Heart left ventricle (tissue), 16 donors: ENCODE measurements around the gene HSD3B2. TPM values are rescaled to one million over a fixed set of nuclear protein-coding genes. Genes with fewer than 3 reads are reported as not detected.

Experiments
- ATAC-seq, 4 donors: fragments of 200-7000 bp; cut with Tn5 transposase; one replicate each; pipeline ENCODE4 v1.9.1; 2020 to 2022; ENCODE audit warnings: moderate library complexity in 4 of 4, mild to moderate bottlenecking in 3 of 4, moderate number of reproducible peaks in 1 of 4
- DNase-seq, 5 donors: peaks; one replicate each; pipeline ENCODE4 v3.0.0-alpha.2; 2020
- H3K27ac ChIP-seq, 12 donors: fragments of 200-600 bp; sonication (generic) in 4 of 12; one replicate each; pipeline versions ENCODE4 v1.5.0 to v1.8.0; 2016 to 2022; ENCODE audit warnings: mild to moderate bottlenecking in 2 of 12
- H3K27me3 ChIP-seq, 9 donors: fragments of 200-600 bp; sonication (generic) in 2 of 9; one replicate each; pipeline versions ENCODE4 v1.5.1 to v1.8.0; 2016 to 2022; ENCODE audit warnings: mild to moderate bottlenecking in 3 of 9
- H3K36me3 ChIP-seq, 9 donors: fragments of 200-600 bp; sonication (generic) in 2 of 9; one replicate each; pipeline versions ENCODE4 v1.5.0 to v1.8.0; 2018 to 2022; ENCODE audit warnings: mild to moderate bottlenecking in 2 of 9
- H3K4me1 ChIP-seq, 12 donors: fragments of 200-600 bp; sonication (generic) in 4 of 12; one replicate each; pipeline versions ENCODE4 v1.5.0 to v1.8.0; 2016 to 2022; ENCODE audit warnings: mild to moderate bottlenecking in 3 of 12
- H3K4me3 ChIP-seq, 12 donors: fragments of 200-600 bp; sonication (generic) in 4 of 12; one replicate each; pipeline versions ENCODE4 v1.5.0 to v1.8.0; 2017 to 2022; ENCODE audit warnings: mild to moderate bottlenecking in 9 of 12, moderate library complexity in 4 of 12
- H3K9me3 ChIP-seq, 12 donors: fragments of 200-600 bp; sonication (generic) in 4 of 12; one replicate each; pipeline versions ENCODE4 v1.5.0 to v1.8.0; 2016 to 2022; ENCODE audit warnings: mild to moderate bottlenecking in 1 of 12
- CTCF ChIP-seq, 12 donors: fragments of 200-600 bp; sonication (generic) in 4 of 12; IDR thresholded peaks; one replicate each; pipeline versions ENCODE4 v1.5.0 to v1.8.0; 2018 to 2022; ENCODE audit warnings: antibody characterized with exemption in 12 of 12, mild to moderate bottlenecking in 5 of 12
- POLR2A ChIP-seq, 2 donors: fragments of 450-650 bp; IDR thresholded peaks; one replicate each; pipeline ENCODE4 v1.6.1; 2017; ENCODE audit warnings: antibody characterized with exemption in 2 of 2, mild to moderate bottlenecking in 2 of 2, moderate library complexity in 2 of 2
- WGBS, 4 donors: extraction: QIAGEN DNeasy Blood & Tissue Kit in 2 of 4; methylation state at CpG; one replicate each; pipeline versions ENCODE4 v1.1.5 to v1.1.7; 2013 to 2018; 5-methylcytosine and 5-hydroxymethylcytosine counted together
- intact Hi-C, 10 donors: fragments of 100-400 bp; cut with DNase I; formaldehyde crosslinking; loops; one replicate each; pipeline versions ENCODE4 v1.11.1 to v1.14.2; 2022
- polyA plus RNA-seq, 2 donors: library from polyadenylated mRNA; stranded (reverse); fragments of 200-250 nt; gene quantifications; one replicate each; pipeline ENCODE4 v1.2.3, GENCODE V29; 2013
- total RNA-seq, 9 donors: library from RNA; depleted of rRNA in 2 of 9; stranded (reverse); fragments of >200 nt in 2 of 9; fragmentation: NEBNext Ultra II Directional in 3 of 9; extraction: Animal tissue kit (Norgen Biotek cat#: 25700) in 3 of 9; gene quantifications; one replicate each; pipeline versions ENCODE4 v1.1.0 to v1.2.4, GENCODE V29; 2016 to 2023
- donor health status: ischemic (EF 13 %, LVEDD 7.1; RV severe dilation, severe dysfunction).
- donor health status: healthy with polysubstance abuse.
- donor health status: DM: no; HTN: yes; CAD: no.
- donor health status: DM: no; HTN: no; CAD: no.
- donor health status: ischemic (EF 25% LVEDD 6.9; RV normal size, moderate dysfunction).
- donor health status: ischemic (EF 25% LVEDD 5.7; RV mildly dilated, moderate dysfunction).
- donor health status: healthy.
- donor health status: DM: yes; HTN: yes; CAD: no.
- donor health status: ischemic (EF 35%, LVEDD 5.7; RV mildly dilated, moderate dysfunction).
- donor health status: nonischemic (EF 11% LVEDD 7.7; RV severe dilation, severe dysfunction).
- donor health status: DM: yes; HTN: yes; CAD: no.
- donor health status: PGD.
- donor health status: ischemic (EF 29% LVEDD 5.4; RV normal size, mild dysfunction).
- donor health status: nonischemic (EF 23%, LVEDD 6.1; RV moderate dilation, normal function).

HSD3B2 gene
- total and polyA plus RNA-seq, 11 donors = not detected

DNA sequence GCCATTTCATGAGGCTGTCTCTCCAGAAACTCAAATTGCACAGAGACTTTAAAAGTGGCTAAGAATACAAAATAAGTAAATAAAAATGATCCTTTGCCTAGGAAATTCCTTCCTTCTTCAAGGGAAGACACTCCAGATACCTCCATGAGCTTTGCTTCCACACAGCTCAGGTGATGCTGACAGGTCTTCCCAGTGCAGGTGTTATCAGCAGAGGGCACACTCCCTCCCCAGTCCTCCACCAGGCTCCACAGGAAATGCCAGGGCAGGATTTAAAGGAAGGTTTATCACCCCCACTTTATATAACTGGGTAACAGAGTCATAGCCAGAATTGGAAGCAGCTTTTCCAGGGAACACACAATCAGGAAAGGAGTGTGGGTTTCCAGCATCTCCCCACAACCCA is 5.7 kb downstream of the HSD3B2 start:
- H3K27ac ChIP-seq = no peak overlapping the region
- H3K9me3 ChIP-seq = no peaks in the 10 kb centered on the region
- TF ChIP-seq CTCF (IDR thresholded peaks at IDR 0.05) (no peak), POLR2A (IDR thresholded peaks at IDR 0.05) (no peak)
- no peak for DNase-seq
- no peak for ATAC-seq
- H3K36me3 ChIP-seq = no peaks in the 10 kb centered on the region
- H3K27me3 ChIP-seq = no peaks in the 10 kb centered on the region
- no peaks in the 10 kb centered on the region for H3K4me1 ChIP-seq
- no peak overlapping the region for H3K4me3 ChIP-seq
- intact Hi-C loops = no loop called here

DNA sequence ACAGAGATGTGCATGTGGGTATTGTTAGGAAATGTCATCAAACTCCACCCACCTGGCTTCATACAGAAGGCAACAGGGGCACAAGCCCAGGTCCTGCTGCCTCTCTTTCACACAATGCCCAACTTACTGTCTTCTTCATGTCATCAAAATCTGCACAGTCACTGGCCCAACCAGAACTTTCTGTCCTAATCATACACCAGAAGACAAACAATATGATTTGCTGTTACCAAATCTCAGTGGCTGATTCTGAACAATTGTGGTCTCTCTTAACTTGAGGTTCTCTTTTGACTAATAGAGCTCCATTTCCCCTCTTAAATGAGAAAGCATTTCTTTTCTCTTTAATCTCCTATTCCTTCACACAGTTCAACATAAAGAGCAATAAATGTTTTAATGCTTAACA is 7.7 kb downstream of the HSD3B2 start:
- ATAC-seq (no peak), DNase-seq (no peak)
- H3K4me1 ChIP-seq = no peaks in the 10 kb centered on the region
- H3K9me3 ChIP-seq = no peaks in the 10 kb centered on the region
- no peak overlapping the region for H3K27ac ChIP-seq
- no peaks in the 10 kb centered on the region for H3K36me3 ChIP-seq
- no peak overlapping the region for H3K4me3 ChIP-seq
- no peaks in the 10 kb centered on the region for H3K27me3 ChIP-seq
- intact Hi-C loops = no loop called here
- TF ChIP-seq CTCF (IDR thresholded peaks at IDR 0.05) = no peak
- TF ChIP-seq POLR2A (IDR thresholded peaks at IDR 0.05) = no peak

GRCh38 chr1:119428991-119429390 is 14.0 kb downstream of the HSD3B2 start:
- H3K27ac ChIP-seq = no peak overlapping the region
- DNase-seq (no peak), ATAC-seq (no peak)
- peaks cover 0 to 7% (median 0%) of the 10 kb centered on the region in 9 donors for H3K27me3 ChIP-seq
- intact Hi-C loops = no loop called here
- H3K4me1 ChIP-seq = no peaks in the 10 kb centered on the region
- no peaks in the 10 kb centered on the region for H3K36me3 ChIP-seq
- H3K4me3 ChIP-seq = no peak overlapping the region
- 80 to 93% (median 89%) methylated on average over 2 of the region's 2 CpGs for WGBS, 4 donors
- no peak for TF ChIP-seq CTCF (IDR thresholded peaks at IDR 0.05)
- TF ChIP-seq POLR2A (IDR thresholded peaks at IDR 0.05) = no peak
- H3K9me3 ChIP-seq = no peaks in the 10 kb centered on the region

DNA sequence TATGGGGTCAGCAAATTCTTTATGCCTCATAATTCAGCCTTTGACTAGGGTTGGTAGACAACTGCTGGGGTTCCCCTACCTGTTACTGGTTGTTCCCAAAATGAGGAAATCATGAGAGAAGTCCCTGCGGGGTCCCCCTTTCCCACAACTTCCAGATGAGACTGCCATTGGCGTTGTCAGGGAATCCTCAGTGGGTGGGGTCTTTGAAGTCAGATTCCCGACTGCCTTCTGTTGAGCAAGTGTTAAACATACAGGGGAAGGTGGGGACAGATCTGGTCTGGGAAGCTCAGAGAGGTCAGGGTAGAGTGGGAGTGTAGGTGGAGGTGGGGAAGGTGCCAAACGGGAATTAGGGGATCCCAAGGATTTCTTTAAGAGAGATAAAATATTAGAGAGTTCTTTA is 14.7 kb downstream of the HSD3B2 start:
- TF ChIP-seq POLR2A (IDR thresholded peaks at IDR 0.05) (no peak), CTCF (IDR thresholded peaks at IDR 0.05) (no peak)
- Histone ChIP-seq H3K36me3 (no peaks in the 10 kb centered on the region), H3K27ac (no peak overlapping the region), H3K27me3 (peaks cover 0 to 7% (median 0%) of the 10 kb centered on the region in 9 donors), H3K4me3 (no peak overlapping the region), H3K4me1 (no peaks in the 10 kb centered on the region), H3K9me3 (no peaks in the 10 kb centered on the region)
- DNase-seq (no peak), ATAC-seq (no peak)
- WGBS, 4 donors = 58 to 68% (median 65%) methylated on average over 4 of the region's 4 CpGs
- intact Hi-C loops = no loop called here
